ENCODE measurements around the gene LYL1. TPM values are rescaled to one million over a fixed set of nuclear protein-coding genes. Genes with fewer than 3 reads are reported as not detected.

The LYL1 gene
- total RNA-seq, 1 donor from 2014 or later = 6.3 TPM

- intact Hi-C loops (cut with micrococcal nuclease) = no loop called here
- peaks cover 43% of the 10 kb centered on the region for H3K36me3 ChIP-seq
- H3K9me3 ChIP-seq (replicated peaks) = no peaks in the 10 kb centered on the region
Observed at GRCh38 chr19:13138171-13138915, 35.7 kb upstream of the LYL1 start.

GRCh38 chr19:13137290-13137794 lies 34.7 kb upstream of the LYL1 start:
- H3K27me3 ChIP-seq (ENCODE audit: low read depth) = no peaks in the 10 kb centered on the region
- H3K36me3 ChIP-seq = peaks cover 43% of the 10 kb centered on the region
- no peak for DNase-seq
- H3K4me1 ChIP-seq = peaks cover 30% of the 10 kb centered on the region
- intact Hi-C loops (cut with micrococcal nuclease) = no loop called here
- TF ChIP-seq, protein P1, sequence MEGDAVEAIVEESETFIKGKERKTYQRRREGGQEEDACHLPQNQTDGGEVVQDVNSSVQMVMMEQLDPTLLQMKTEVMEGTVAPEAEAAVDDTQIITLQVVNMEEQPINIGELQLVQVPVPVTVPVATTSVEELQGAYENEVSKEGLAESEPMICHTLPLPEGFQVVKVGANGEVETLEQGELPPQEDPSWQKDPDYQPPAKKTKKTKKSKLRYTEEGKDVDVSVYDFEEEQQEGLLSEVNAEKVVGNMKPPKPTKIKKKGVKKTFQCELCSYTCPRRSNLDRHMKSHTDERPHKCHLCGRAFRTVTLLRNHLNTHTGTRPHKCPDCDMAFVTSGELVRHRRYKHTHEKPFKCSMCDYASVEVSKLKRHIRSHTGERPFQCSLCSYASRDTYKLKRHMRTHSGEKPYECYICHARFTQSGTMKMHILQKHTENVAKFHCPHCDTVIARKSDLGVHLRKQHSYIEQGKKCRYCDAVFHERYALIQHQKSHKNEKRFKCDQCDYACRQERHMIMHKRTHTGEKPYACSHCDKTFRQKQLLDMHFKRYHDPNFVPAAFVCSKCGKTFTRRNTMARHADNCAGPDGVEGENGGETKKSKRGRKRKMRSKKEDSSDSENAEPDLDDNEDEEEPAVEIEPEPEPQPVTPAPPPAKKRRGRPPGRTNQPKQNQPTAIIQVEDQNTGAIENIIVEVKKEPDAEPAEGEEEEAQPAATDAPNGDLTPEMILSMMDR (IDR thresholded peaks at IDR 0.05; ENCODE audit: borderline replicate concordance) = no peak
- H3K9me3 ChIP-seq (replicated peaks) = no peaks in the 10 kb centered on the region
- no peak overlapping the region for H3K4me3 ChIP-seq
- no peak overlapping the region for H3K27ac ChIP-seq (replicated peaks)

More at GRCh38 chr19:13138171-13138915, 35.7 kb upstream of the LYL1 start:
- Histone ChIP-seq H3K4me3 (no peak overlapping the region), H3K4me1 (peaks cover 21% of the 10 kb centered on the region), H3K27ac (replicated peaks) (no peak overlapping the region), H3K27me3 (ENCODE audit: low read depth) (no peaks in the 10 kb centered on the region)
- TF ChIP-seq, protein P1 (IDR thresholded peaks at IDR 0.05; ENCODE audit: borderline replicate concordance) = no peak
- no peak for DNase-seq

- H3K27ac ChIP-seq (replicated peaks) = peak overlapping the region; percentile 86
- TF ChIP-seq, protein P1 (IDR thresholded peaks at IDR 0.05; ENCODE audit: borderline replicate concordance) = no peak
Observed at GRCh38 chr19:13135068-13136062, 32.7 kb upstream of the LYL1 start.

GRCh38 chr19:13134626-13135025 lies 32.0 kb upstream of the LYL1 start:
- no peak for DNase-seq
- H3K4me1 ChIP-seq = peaks cover 30% of the 10 kb centered on the region
- H3K9me3 ChIP-seq (replicated peaks) = no peaks in the 10 kb centered on the region
- peaks cover 43% of the 10 kb centered on the region for H3K36me3 ChIP-seq
- intact Hi-C loops (cut with micrococcal nuclease) = no loop called here
- H3K27ac ChIP-seq (replicated peaks) = peak overlapping the region; percentile 86
- no peaks in the 10 kb centered on the region for H3K27me3 ChIP-seq (ENCODE audit: low read depth)
- no peak overlapping the region for H3K4me3 ChIP-seq
- TF ChIP-seq, protein P1 (IDR thresholded peaks at IDR 0.05; ENCODE audit: borderline replicate concordance) = no peak

More at GRCh38 chr19:13135068-13136062, 32.7 kb upstream of the LYL1 start:
- Histone ChIP-seq H3K9me3 (replicated peaks) (no peaks in the 10 kb centered on the region), H3K4me3 (no peak overlapping the region), H3K27me3 (ENCODE audit: low read depth) (no peaks in the 10 kb centered on the region), H3K4me1 (peaks cover 30% of the 10 kb centered on the region), H3K36me3 (peaks cover 43% of the 10 kb centered on the region)
- intact Hi-C loops (cut with micrococcal nuclease) = no loop called here
- DNase-seq = no peak

GRCh38 chr19:13133241-13133870 lies 30.7 kb upstream of the LYL1 start:
- no peak for DNase-seq
- peaks cover 34% of the 10 kb centered on the region for H3K36me3 ChIP-seq
- TF ChIP-seq, protein P1 (IDR thresholded peaks at IDR 0.05; ENCODE audit: borderline replicate concordance) = no peak
- H3K4me1 ChIP-seq = peaks cover 42% of the 10 kb centered on the region
- no peak overlapping the region for H3K4me3 ChIP-seq
- peak overlapping the region; percentile 86 for H3K27ac ChIP-seq (replicated peaks)
- no peaks in the 10 kb centered on the region for H3K9me3 ChIP-seq (replicated peaks)
- no peaks in the 10 kb centered on the region for H3K27me3 ChIP-seq (ENCODE audit: low read depth)
- intact Hi-C loops (cut with micrococcal nuclease) = no loop called here
